ENCODE results near the gene CCDC86. TPM values are rescaled to one million over a fixed set of nuclear protein-coding genes. Genes with fewer than 3 reads are reported as not detected.
A peak's percentile ranks its signal among the peaks of the same experiment; 100 is the strongest.

CCDC86 gene
- total RNA-seq, 4 donors from 2014 or later = 11.6 to 29.5 (median 21.8) TPM

DNA sequence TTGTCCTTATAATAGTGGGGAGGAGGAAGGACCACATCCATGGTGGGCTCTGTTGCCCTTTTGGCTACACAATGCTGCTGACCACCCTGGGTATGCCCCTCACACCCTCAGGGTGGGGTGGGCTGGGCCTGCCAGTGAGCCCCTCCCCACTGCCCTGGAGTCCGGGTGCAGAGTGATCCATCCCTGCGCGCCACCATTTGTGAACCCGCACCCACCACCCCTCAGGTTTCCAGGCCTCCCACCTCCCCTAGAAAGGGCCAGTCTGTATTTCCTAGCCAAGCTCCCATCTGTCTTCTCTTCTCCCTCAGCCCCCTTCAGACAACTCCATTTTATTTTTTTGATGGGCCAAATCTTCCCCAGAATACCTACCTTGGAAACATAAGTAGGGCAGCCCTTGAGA is 31.8 kb upstream of the CCDC86 start:
- 94% methylated on average over 4 of the region's 4 CpGs for WGBS
- H3K27ac ChIP-seq (replicated peaks in 1 of 4) = no peak overlapping the region
- H3K27me3 ChIP-seq = no peaks in the 10 kb centered on the region
- H3K9me3 ChIP-seq = no peaks in the 10 kb centered on the region
- no peak overlapping the region for H3K4me3 ChIP-seq
- TF ChIP-seq, protein P1, sequence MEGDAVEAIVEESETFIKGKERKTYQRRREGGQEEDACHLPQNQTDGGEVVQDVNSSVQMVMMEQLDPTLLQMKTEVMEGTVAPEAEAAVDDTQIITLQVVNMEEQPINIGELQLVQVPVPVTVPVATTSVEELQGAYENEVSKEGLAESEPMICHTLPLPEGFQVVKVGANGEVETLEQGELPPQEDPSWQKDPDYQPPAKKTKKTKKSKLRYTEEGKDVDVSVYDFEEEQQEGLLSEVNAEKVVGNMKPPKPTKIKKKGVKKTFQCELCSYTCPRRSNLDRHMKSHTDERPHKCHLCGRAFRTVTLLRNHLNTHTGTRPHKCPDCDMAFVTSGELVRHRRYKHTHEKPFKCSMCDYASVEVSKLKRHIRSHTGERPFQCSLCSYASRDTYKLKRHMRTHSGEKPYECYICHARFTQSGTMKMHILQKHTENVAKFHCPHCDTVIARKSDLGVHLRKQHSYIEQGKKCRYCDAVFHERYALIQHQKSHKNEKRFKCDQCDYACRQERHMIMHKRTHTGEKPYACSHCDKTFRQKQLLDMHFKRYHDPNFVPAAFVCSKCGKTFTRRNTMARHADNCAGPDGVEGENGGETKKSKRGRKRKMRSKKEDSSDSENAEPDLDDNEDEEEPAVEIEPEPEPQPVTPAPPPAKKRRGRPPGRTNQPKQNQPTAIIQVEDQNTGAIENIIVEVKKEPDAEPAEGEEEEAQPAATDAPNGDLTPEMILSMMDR (IDR thresholded peaks at IDR 0.05) = no peak
- TF ChIP-seq EP300 (IDR thresholded peaks at IDR 0.05) (no peak), POLR2AphosphoS5 (IDR thresholded peaks at IDR 0.05) (no peak), POLR2A (IDR thresholded peaks at IDR 0.05; ENCODE audit: low read depth) (no peak)
- intact Hi-C loops (cut with DNase I) = no loop called here
- H3K4me1 ChIP-seq = no peaks in the 10 kb centered on the region
- H3K36me3 ChIP-seq = no peaks in the 10 kb centered on the region
- no peak for DNase-seq (ENCODE audit: extremely low spot score)

DNA sequence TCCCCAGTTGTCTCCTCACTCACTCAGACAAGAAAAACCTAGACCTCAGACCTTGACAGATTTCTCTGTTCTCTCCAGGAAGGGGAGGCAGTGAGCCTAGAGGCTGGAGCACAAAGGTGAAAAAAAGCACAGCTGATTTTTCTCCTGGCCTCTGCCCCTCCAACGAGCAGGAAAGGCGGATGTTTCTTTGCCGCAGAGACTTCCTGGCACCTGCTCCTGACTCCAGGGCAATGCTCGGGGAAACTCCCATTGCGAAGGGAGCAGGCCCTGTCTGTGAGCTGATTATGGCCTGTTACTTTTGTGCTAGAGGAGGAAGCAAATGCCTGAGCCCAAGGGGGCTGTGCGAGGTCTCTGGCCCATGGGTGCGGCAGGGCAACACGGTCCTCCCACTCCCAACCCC is 31.3 kb upstream of the CCDC86 start:
- Histone ChIP-seq H3K9me3 (no peaks in the 10 kb centered on the region), H3K27ac (replicated peaks in 1 of 4) (no peak overlapping the region), H3K4me1 (no peaks in the 10 kb centered on the region), H3K36me3 (no peaks in the 10 kb centered on the region), H3K4me3 (no peak overlapping the region), H3K27me3 (no peaks in the 10 kb centered on the region)
- TF ChIP-seq EP300 (IDR thresholded peaks at IDR 0.05) = no peak
- TF ChIP-seq, protein P1 (IDR thresholded peaks at IDR 0.05) = no peak
- TF ChIP-seq POLR2A (IDR thresholded peaks at IDR 0.05; ENCODE audit: low read depth) = no peak
- TF ChIP-seq POLR2AphosphoS5 (IDR thresholded peaks at IDR 0.05) = peak in 1 of 2 donors; percentile 32
- WGBS = 59% methylated on average over 7 of the region's 8 CpGs
- DNase-seq (ENCODE audit: extremely low spot score) = no peak
- intact Hi-C loops (cut with DNase I) = no loop called here

DNA sequence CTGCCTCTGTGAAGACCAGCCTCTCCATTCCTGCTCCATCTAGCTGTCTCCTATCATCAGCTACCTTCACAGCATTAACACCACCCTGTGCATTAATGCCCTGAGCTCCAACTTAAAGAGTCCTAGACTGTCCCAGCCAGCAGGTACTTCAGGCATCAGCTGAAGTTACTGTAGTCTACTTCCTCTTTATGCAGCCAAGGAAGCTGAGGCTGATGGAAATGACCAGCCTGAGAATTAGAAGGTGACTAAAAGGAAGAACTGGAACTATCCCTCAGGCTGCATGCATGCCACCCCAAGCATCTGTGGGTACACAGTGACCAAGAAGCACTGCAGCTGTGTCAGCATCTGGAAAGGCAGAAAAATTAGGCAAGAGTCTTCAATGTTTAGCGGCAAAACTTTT is 28.6 kb upstream of the CCDC86 start:
- H3K4me3 ChIP-seq = no peak overlapping the region
- H3K36me3 ChIP-seq = no peaks in the 10 kb centered on the region
- H3K27me3 ChIP-seq = no peaks in the 10 kb centered on the region
- DNase-seq (ENCODE audit: extremely low spot score) = no peak
- intact Hi-C loops (cut with DNase I) = no loop called here
- H3K9me3 ChIP-seq = peaks cover 0 to 16% (median 14%) of the 10 kb centered on the region in 4 donors
- no peaks in the 10 kb centered on the region for H3K4me1 ChIP-seq
- H3K27ac ChIP-seq (replicated peaks in 1 of 4) = no peak overlapping the region
- 80% methylated on average over 1 of the region's 1 CpG for WGBS
- no peak for TF ChIP-seq POLR2A (IDR thresholded peaks at IDR 0.05; ENCODE audit: low read depth)
- TF ChIP-seq POLR2AphosphoS5 (IDR thresholded peaks at IDR 0.05) = no peak
- TF ChIP-seq, protein P1 (IDR thresholded peaks at IDR 0.05) = no peak
- no peak for TF ChIP-seq EP300 (IDR thresholded peaks at IDR 0.05)

DNA sequence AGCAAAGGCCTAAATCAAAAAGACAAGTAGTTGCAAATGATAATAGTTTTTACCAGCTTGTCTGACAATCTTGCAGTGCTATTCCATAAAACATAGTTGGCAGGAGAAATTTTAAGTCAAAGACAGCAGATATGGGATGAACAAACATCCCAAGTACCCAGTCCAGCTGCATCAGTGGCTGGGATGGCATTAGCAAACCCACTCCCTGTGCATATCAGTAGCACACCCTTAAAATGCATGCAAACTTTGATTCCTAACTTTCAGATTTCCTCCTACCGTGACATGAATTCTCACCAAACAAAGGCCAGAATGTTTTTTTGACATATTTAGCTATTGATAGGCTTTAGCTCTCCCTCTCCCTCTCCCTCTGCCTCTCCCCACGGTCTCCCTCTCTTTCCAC is 27.8 kb upstream of the CCDC86 start:
- TF ChIP-seq, protein P1 (IDR thresholded peaks at IDR 0.05) = no peak
- no peak for TF ChIP-seq EP300 (IDR thresholded peaks at IDR 0.05)
- TF ChIP-seq POLR2A (IDR thresholded peaks at IDR 0.05; ENCODE audit: low read depth) = no peak
- no peak for TF ChIP-seq POLR2AphosphoS5 (IDR thresholded peaks at IDR 0.05)
- 93% methylated on average over 2 of the region's 2 CpGs for WGBS
- Histone ChIP-seq H3K27ac (replicated peaks in 1 of 4) (no peak overlapping the region), H3K36me3 (no peaks in the 10 kb centered on the region), H3K9me3 (peaks cover 0 to 16% (median 14%) of the 10 kb centered on the region in 4 donors), H3K4me1 (no peaks in the 10 kb centered on the region), H3K4me3 (no peak overlapping the region), H3K27me3 (no peaks in the 10 kb centered on the region)
- intact Hi-C loops (cut with DNase I) = no loop called here
- no peak for DNase-seq (ENCODE audit: extremely low spot score)

DNA sequence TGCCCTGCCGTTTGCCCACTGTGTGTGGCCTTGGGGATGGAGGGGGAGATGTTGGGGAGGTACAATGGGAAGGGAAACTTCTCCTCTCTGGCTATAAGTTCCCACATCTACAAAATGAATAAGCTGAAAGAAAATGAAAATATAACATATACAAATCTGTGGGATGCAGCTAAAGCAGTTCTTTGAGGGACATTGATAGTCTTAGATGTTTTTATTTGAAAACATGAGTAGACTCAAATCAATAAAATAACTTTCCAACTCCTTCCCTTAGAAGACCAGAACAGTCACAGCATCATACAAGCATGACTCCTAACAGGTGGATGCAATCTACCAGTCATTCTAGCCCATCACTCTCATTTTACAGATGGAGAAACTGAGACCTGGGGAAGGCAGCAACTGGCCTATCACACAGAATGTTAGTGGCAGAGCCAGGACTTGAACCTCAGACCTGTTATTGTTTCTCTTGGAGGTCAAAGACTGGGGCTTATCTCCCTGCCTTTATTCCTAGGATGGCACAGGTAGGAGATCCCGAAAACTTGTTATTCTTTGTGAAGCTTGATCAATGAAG is 25.2 kb upstream of the CCDC86 start:
- H3K4me3 ChIP-seq = no peak overlapping the region
- TF ChIP-seq, protein P1 (IDR thresholded peaks at IDR 0.05) = no peak
- TF ChIP-seq EP300 (IDR thresholded peaks at IDR 0.05) (no peak), POLR2A (IDR thresholded peaks at IDR 0.05; ENCODE audit: low read depth) (no peak), POLR2AphosphoS5 (IDR thresholded peaks at IDR 0.05) (no peak)
- DNase-seq (ENCODE audit: extremely low spot score) = no peak
- no peak overlapping the region for H3K27ac ChIP-seq (replicated peaks in 1 of 4)
- H3K4me1 ChIP-seq = no peaks in the 10 kb centered on the region
- H3K36me3 ChIP-seq = no peaks in the 10 kb centered on the region
- intact Hi-C loops (cut with DNase I) = no loop called here
- 85% methylated on average over 2 of the region's 2 CpGs for WGBS
- peaks cover 0 to 16% (median 14%) of the 10 kb centered on the region in 4 donors for H3K9me3 ChIP-seq
- H3K27me3 ChIP-seq = no peaks in the 10 kb centered on the region
